ENCODE results near the gene KRT5. TPM values are rescaled to one million over a fixed set of nuclear protein-coding genes. Genes with fewer than 3 reads are reported as not detected.

KRT5 gene
- polyA plus RNA-seq, 3 donors = 0.04 TPM; not detected in 2

- no peaks in the 10 kb centered on the region for H3K4me1 Mint-ChIP-seq
- H3K4me2 ChIP-seq (replicated peaks; ENCODE audit: extremely low read depth, low read length, poor library complexity, severe bottlenecking) = no peak overlapping the region
- H3K27me3 ChIP-seq (ENCODE audit: control insufficient read depth in 2 of 2, insufficient read depth in 2 of 2, low read length in 2 of 2) = peaks cover 0 to 2% of the 10 kb centered on the region in 2 donors
- no peak overlapping the region for H3K27ac ChIP-seq (ENCODE audit: low read depth in 1 of 2, low read length in 2 of 2)
- H3K36me3 ChIP-seq (replicated peaks in 1 of 2; ENCODE audit: control insufficient read depth in 1 of 2, insufficient read depth in 2 of 2, low read length in 2 of 2) = no peaks in the 10 kb centered on the region
- H3K79me2 ChIP-seq (ENCODE audit: insufficient read depth, low read length) = no peaks in the 10 kb centered on the region
- no peaks in the 10 kb centered on the region for H3K36me3 Mint-ChIP-seq
- no peak overlapping the region for H3K4me3 ChIP-seq (replicated peaks in 1 of 3; ENCODE audit: low read depth in 2 of 3, low read length in 3 of 3)
- WGBS (ENCODE audit: insufficient coverage) = no CpG with 5 or more reads among the region's 2 CpGs
- intact Hi-C loops (cut with micrococcal nuclease) = no loop called here
- H4K20me1 ChIP-seq (ENCODE audit: insufficient read depth, low read length) = no peaks in the 10 kb centered on the region
- H2AFZ ChIP-seq (ENCODE audit: insufficient read depth, low read depth, low read length, poor library complexity, severe bottlenecking) = no peak overlapping the region
- no peaks in the 10 kb centered on the region for H3K4me1 ChIP-seq (ENCODE audit: control insufficient read depth in 1 of 2, insufficient read depth in 2 of 2, low read length in 2 of 2)
- H3K9me3 ChIP-seq (replicated peaks in 1 of 2; ENCODE audit: control insufficient read depth in 1 of 2, insufficient read depth in 1 of 2, low read length in 2 of 2) = no peaks in the 10 kb centered on the region
- no peak overlapping the region for H3K4me3 Mint-ChIP-seq
- peaks cover 0 to 8% (median 3%) of the 10 kb centered on the region in 7 donors for H3K9me3 Mint-ChIP-seq
- peaks cover 3 to 7% (median 5%) of the 10 kb centered on the region in 3 donors for H3K27me3 Mint-ChIP-seq (ENCODE audit: low read depth in 3 of 3)
- no peak overlapping the region for H3K27ac Mint-ChIP-seq
- H3K9ac ChIP-seq (ENCODE audit: insufficient read depth, low read length, poor library complexity, severe bottlenecking) = no peak overlapping the region
- TF ChIP-seq CTCF (IDR thresholded peaks at IDR 0.05) = no peak
- no peak for DNase-seq
Observed at GRCh38 chr12:52474212-52474611, 46.0 kb downstream of the KRT5 start.

GRCh38 chr12:52473768-52474167, 46.4 kb downstream of the KRT5 start, which contains the start of gene KRT6C:
Gene KRT6C, minus strand, starts transcription at chr12:52473805. Its CDS starts 68 bp downstream, at chr12:52473737.
- Mint-ChIP-seq H3K4me3 (no peak within 1 kb of the TSS), H3K27me3 (ENCODE audit: low read depth in 3 of 3) (peaks cover 3 to 7% (median 5%) of the 10 kb centered on the region in 3 donors), H3K9me3 (peaks cover 0 to 8% (median 3%) of the 10 kb centered on the region in 7 donors), H3K36me3 (no peaks in the 10 kb centered on the region), H3K27ac (no peak within 1 kb of the TSS), H3K4me1 (no peaks in the 10 kb centered on the region)
- no peak within 1 kb of the TSS for H3K4me2 ChIP-seq (replicated peaks; ENCODE audit: extremely low read depth, low read length, poor library complexity, severe bottlenecking)
- H4K20me1 ChIP-seq (ENCODE audit: insufficient read depth, low read length) = no peaks in the 10 kb centered on the region
- 89% methylated on average over 4 of the region's 4 CpGs for WGBS (ENCODE audit: insufficient coverage)
- no peak for TF ChIP-seq CTCF (IDR thresholded peaks at IDR 0.05)
- no peak within 1 kb of the TSS for H2AFZ ChIP-seq (ENCODE audit: insufficient read depth, low read depth, low read length, poor library complexity, severe bottlenecking)
- no peaks in the 10 kb centered on the region for H3K4me1 ChIP-seq (ENCODE audit: control insufficient read depth in 1 of 2, insufficient read depth in 2 of 2, low read length in 2 of 2)
- H3K27ac ChIP-seq (ENCODE audit: low read depth in 1 of 2, low read length in 2 of 2) = no peak within 1 kb of the TSS
- H3K4me3 ChIP-seq (replicated peaks in 1 of 3; ENCODE audit: low read depth in 2 of 3, low read length in 3 of 3) = no peak within 1 kb of the TSS
- H3K27me3 ChIP-seq (ENCODE audit: control insufficient read depth in 2 of 2, insufficient read depth in 2 of 2, low read length in 2 of 2) = peaks cover 0 to 2% of the 10 kb centered on the region in 2 donors
- DNase-seq = no peak
- H3K79me2 ChIP-seq (ENCODE audit: insufficient read depth, low read length) = no peaks in the 10 kb centered on the region
- no peaks in the 10 kb centered on the region for H3K9me3 ChIP-seq (replicated peaks in 1 of 2; ENCODE audit: control insufficient read depth in 1 of 2, insufficient read depth in 1 of 2, low read length in 2 of 2)
- H3K36me3 ChIP-seq (replicated peaks in 1 of 2; ENCODE audit: control insufficient read depth in 1 of 2, insufficient read depth in 2 of 2, low read length in 2 of 2) = no peaks in the 10 kb centered on the region
- intact Hi-C loops (cut with micrococcal nuclease) = no loop called here
- H3K9ac ChIP-seq (ENCODE audit: insufficient read depth, low read length, poor library complexity, severe bottlenecking) = no peak within 1 kb of the TSS

Measured in CD14-positive monocyte (primary cell).